HEK293T (cell line): ENCODE data around the gene COIL.
"Not testable (repeated sequence)": the region's sequence is repeated elsewhere in the genome, so short reads cannot be mapped to it uniquely, and the experiment has no call there.

Source experiments
- CTCF ChIA-PET: fragments of 350-600 bp; formaldehyde crosslinking; extraction: SDS; loops from one replicate; lab custom pipeline; 2021; ENCODE audit warnings: antibody characterized with exemption, inconsistent platforms; lab: Yijun Ruan, JAX
- POLR2A ChIA-PET: fragments of 350-600 bp; formaldehyde crosslinking; extraction: SDS; loops from one replicate; lab custom pipeline; 2020; ENCODE audit warnings: antibody characterized with exemption, inconsistent platforms; lab: Yijun Ruan, JAX
- DNase-seq: peaks from one replicate; pipeline ENCODE4 v3.0.0; 2012; ENCODE audit warnings: mixed read lengths; ENCODE audit errors: extremely low spot score
- ARNT ChIP-seq: fragments of 450-650 bp; IDR thresholded peaks from 2 replicates; pipeline ENCODE4 v1.6.1; 2017; ENCODE audit warnings: mild to moderate bottlenecking
- BHLHE40 ChIP-seq: fragments of 450-650 bp; IDR thresholded peaks from 2 replicates; pipeline ENCODE4 v1.6.1; 2016; ENCODE audit warnings: mild to moderate bottlenecking, moderate library complexity, borderline replicate concordance
- CTBP1 ChIP-seq: fragments of 450-650 bp; IDR thresholded peaks from 2 replicates; pipeline ENCODE4 v1.6.1; 2016; ENCODE audit warnings: borderline replicate concordance
- ELF4 ChIP-seq: fragments of 450-650 bp; IDR thresholded peaks from 2 replicates; pipeline ENCODE4 v1.6.1; 2017; ENCODE audit warnings: antibody characterized with exemption
- FOXA1 ChIP-seq: fragments of 450-650 bp; IDR thresholded peaks from 2 replicates; pipeline ENCODE4 v1.6.1; 2016; ENCODE audit warnings: mild to moderate bottlenecking
- FOXK2 ChIP-seq: fragments of 450-650 bp; IDR thresholded peaks from 2 replicates; pipeline ENCODE4 v1.6.1; 2016; ENCODE audit warnings: mild to moderate bottlenecking
- FOXM1 ChIP-seq: fragments of 450-650 bp; IDR thresholded peaks from 2 replicates; pipeline ENCODE4 v1.6.1; 2017; ENCODE audit warnings: mild to moderate bottlenecking, borderline replicate concordance
- HDGF ChIP-seq: fragments of 450-650 bp; IDR thresholded peaks from 2 replicates; pipeline ENCODE4 v1.6.1; 2017; ENCODE audit warnings: antibody characterized with exemption, borderline replicate concordance
- L3MBTL2 ChIP-seq: fragments of 450-650 bp; conservative IDR thresholded peaks from 2 replicates; pipeline ENCODE4 v1.6.1; 2016; ENCODE audit warnings: mild to moderate bottlenecking
- LEF1 ChIP-seq: fragments of 450-650 bp; IDR thresholded peaks from 2 replicates; pipeline ENCODE4 v1.6.1; 2017; ENCODE audit warnings: mild to moderate bottlenecking, borderline replicate concordance
- NFRKB ChIP-seq: fragments of 450-650 bp; IDR thresholded peaks from 2 replicates; pipeline ENCODE4 v1.6.1; 2016; ENCODE audit warnings: mild to moderate bottlenecking, moderate library complexity
- SP1 ChIP-seq: fragments of 450-650 bp; IDR thresholded peaks from 2 replicates; pipeline ENCODE4 v1.6.1; 2017
- SUZ12 ChIP-seq: fragments of 450-650 bp; IDR thresholded peaks from 2 replicates; pipeline ENCODE4 v1.6.1; 2016; ENCODE audit warnings: mild to moderate bottlenecking
- TARDBP ChIP-seq: fragments of 450-650 bp; IDR thresholded peaks from 2 replicates; pipeline ENCODE4 v1.6.1; 2016
- ZNF384 ChIP-seq: fragments of 450-650 bp; IDR thresholded peaks from 2 replicates; pipeline ENCODE4 v1.6.1; 2016
- TF ChIP-seq, protein P1 (sequence below): fragments of 450-650 bp; IDR thresholded peaks from 2 replicates; pipeline ENCODE4 v1.6.1; 2016

The COIL gene

GRCh38 chr17:56974055-56974454, 13.2 kb upstream of the COIL start:
- DNase-seq = no peak
- TF ChIP-seq, protein P1, sequence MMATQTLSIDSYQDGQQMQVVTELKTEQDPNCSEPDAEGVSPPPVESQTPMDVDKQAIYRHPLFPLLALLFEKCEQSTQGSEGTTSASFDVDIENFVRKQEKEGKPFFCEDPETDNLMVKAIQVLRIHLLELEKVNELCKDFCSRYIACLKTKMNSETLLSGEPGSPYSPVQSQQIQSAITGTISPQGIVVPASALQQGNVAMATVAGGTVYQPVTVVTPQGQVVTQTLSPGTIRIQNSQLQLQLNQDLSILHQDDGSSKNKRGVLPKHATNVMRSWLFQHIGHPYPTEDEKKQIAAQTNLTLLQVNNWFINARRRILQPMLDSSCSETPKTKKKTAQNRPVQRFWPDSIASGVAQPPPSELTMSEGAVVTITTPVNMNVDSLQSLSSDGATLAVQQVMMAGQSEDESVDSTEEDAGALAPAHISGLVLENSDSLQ = no peak
- TF ChIP-seq ZNF384 = no peak
- no peak for TF ChIP-seq HDGF
- ChIA-PET CTCF (no interaction called here), POLR2A (no interaction called here)

- no peak for DNase-seq
- CTCF ChIA-PET = no interaction called here
- POLR2A ChIA-PET = no interaction called here
- TF ChIP-seq, protein P1 = no peak
- TF ChIP-seq BHLHE40 = no peak
- TF ChIP-seq FOXM1 = no peak
- TF ChIP-seq ZNF384 = no peak
- TF ChIP-seq SP1 = no peak
- no peak for TF ChIP-seq CTBP1
- TF ChIP-seq L3MBTL2 = no peak
- TF ChIP-seq SUZ12 = no peak
Measured at GRCh38 chr17:56973520-56973919, 12.7 kb upstream of the COIL start.

- POLR2A ChIA-PET = interaction anchor here (1.8 kb wide), 1 partner anchor 11 kb away, joined by 5 read pairs; the partner anchor contains the start of gene COIL
- DNase-seq = no peak
- CTCF ChIA-PET = no interaction called here
- no peak for TF ChIP-seq BHLHE40
Measured at GRCh38 chr17:56972111-56972730, 11.4 kb upstream of the COIL start.

- TF ChIP-seq TARDBP (no peak), SUZ12 (no peak), FOXK2 (no peak), ELF4 (no peak), FOXM1 (no peak), BHLHE40 (no peak), NFRKB (no peak), SP1 (no peak)
- ChIA-PET CTCF (interaction anchor here (0.6 kb wide), 2 partner anchors 105 to 287 kb away, joined by 3 read pairs; no protein-coding TSS in a partner anchor), POLR2A (interaction anchor here (1.8 kb wide), 1 partner anchor 10 kb away, joined by 5 read pairs; the partner anchor contains the start of gene COIL)
- DNase-seq = no peak
Measured at GRCh38 chr17:56970974-56971373, 10.1 kb upstream of the COIL start.

GRCh38 chr17:56966338-56966737, 5.5 kb upstream of the COIL start:
- no peak for TF ChIP-seq ARNT
- TF ChIP-seq BHLHE40 = no peak
- no peak for TF ChIP-seq SUZ12
- TF ChIP-seq, protein P1 = no peak
- TF ChIP-seq ELF4 = no peak
- TF ChIP-seq SP1 = no peak
- no peak for DNase-seq
- CTCF ChIA-PET = interaction anchor here (0.9 kb wide), 1 partner anchor 76 kb away, joined by 4 read pairs; no protein-coding TSS in a partner anchor
- POLR2A ChIA-PET = no interaction called here

- CTCF ChIA-PET = interaction anchor here (0.6 kb wide), 1 partner anchor 13 kb away, joined by 3 read pairs; no protein-coding TSS in a partner anchor
Measured at GRCh38 chr17:56965681-56966080, 4.8 kb upstream of the COIL start.

GRCh38 chr17:56965241-56965640, 4.4 kb upstream of the COIL start:
- CTCF ChIA-PET = interaction anchor here (0.6 kb wide), 1 partner anchor 13 kb away, joined by 3 read pairs; no protein-coding TSS in a partner anchor
- POLR2A ChIA-PET = not testable (repeated sequence)

More at GRCh38 chr17:56965681-56966080, 4.8 kb upstream of the COIL start:
- DNase-seq, POLR2A ChIA-PET: not testable (repeated sequence)

GRCh38 chr17:56956992-56957391, 3.9 kb downstream of the COIL start:
- ChIA-PET CTCF (no interaction called here), POLR2A (no interaction called here)
- no peak for DNase-seq
- TF ChIP-seq TARDBP (no peak), FOXA1 (no peak), SUZ12 (no peak), LEF1 (no peak), FOXM1 (no peak), L3MBTL2 (no peak), SP1 (no peak), BHLHE40 (no peak), ZNF384 (no peak), ELF4 (no peak)
- TF ChIP-seq, protein P1 = no peak

More at GRCh38 chr17:56965241-56965640, 4.4 kb upstream of the COIL start:
- not testable (repeated sequence) for DNase-seq
